HG03432 (cell line): ENCODE results near the gene GREB1L.
A peak's percentile ranks its signal among the peaks of the same experiment; 100 is the strongest.
"Not testable (repeated sequence)": the region's sequence is repeated elsewhere in the genome, so short reads cannot be mapped to it uniquely, and the experiment has no call there.

Source experiments
- ATAC-seq: cut with Tn5 transposase; IDR thresholded peaks from one replicate; pipeline ENCODE4 v1.9.1; 2021; ENCODE audit warnings: mild to moderate bottlenecking, moderate library complexity; ENCODE audit not compliant: unreplicated experiment

GREB1L gene

GRCh38 chr18:21242141-21242779 is at the start of gene GREB1L:
TSS of gene GREB1L (plus strand) at chr18:21242232. CDS start at chr18:21383519, 141,287 bp downstream.
- peak; percentile 70 for ATAC-seq

- ATAC-seq, result no peak
Observed at GRCh38 chr18:21192308-21192624, 49.8 kb upstream of the GREB1L start.

GRCh38 chr18:21194871-21195771 is 46.9 kb upstream of the GREB1L start:
- ATAC-seq, result peak; percentile 62

- no peak for ATAC-seq
Observed at GRCh38 chr18:21196426-21196825, 45.6 kb upstream of the GREB1L start.

GRCh38 chr18:21203126-21203525 is 38.9 kb upstream of the GREB1L start:
- no peak for ATAC-seq

- ATAC-seq, result no peak
Observed at GRCh38 chr18:21203542-21204241, 38.3 kb upstream of the GREB1L start.

- no peak for ATAC-seq
Observed at GRCh38 chr18:21205695-21206094, 36.3 kb upstream of the GREB1L start.

GRCh38 chr18:21210278-21210677 is 31.8 kb upstream of the GREB1L start:
- no peak for ATAC-seq

GRCh38 chr18:21210784-21211183 is 31.2 kb upstream of the GREB1L start:
- ATAC-seq, result no peak

GRCh38 chr18:21214409-21214808 is 27.6 kb upstream of the GREB1L start:
- not testable (repeated sequence) for ATAC-seq

- no peak for ATAC-seq
Observed at GRCh38 chr18:21215490-21215889, 26.5 kb upstream of the GREB1L start.

GRCh38 chr18:21218862-21219261 is 23.2 kb upstream of the GREB1L start:
- no peak for ATAC-seq

GRCh38 chr18:21230436-21230835 is 11.6 kb upstream of the GREB1L start:
- no peak for ATAC-seq

GRCh38 chr18:21241301-21242048 is 557 bp upstream of the GREB1L start:
- no peak for ATAC-seq

- peak; percentile 16 for ATAC-seq
Observed at GRCh38 chr18:21242780-21243401, 859 bp downstream of the GREB1L start.

GRCh38 chr18:21254576-21254975 is 12.5 kb downstream of the GREB1L start:
- no peak for ATAC-seq

GRCh38 chr18:21255211-21255610 is 13.2 kb downstream of the GREB1L start:
- ATAC-seq, result no peak

GRCh38 chr18:21257386-21257785 is 15.4 kb downstream of the GREB1L start:
- no peak for ATAC-seq

- no peak for ATAC-seq
Observed at GRCh38 chr18:21260621-21261020, 18.6 kb downstream of the GREB1L start.

- no peak for ATAC-seq
Observed at GRCh38 chr18:21261352-21261751, 19.3 kb downstream of the GREB1L start.

- ATAC-seq, result no peak
Observed at GRCh38 chr18:21262244-21262643, 20.2 kb downstream of the GREB1L start.
